Chondrocyte (in vitro differentiated cells): ENCODE results near the gene TSPAN1. TPM values are rescaled to one million over a fixed set of nuclear protein-coding genes. Genes with fewer than 3 reads are reported as not detected.

ENCODE experiments used
- DNase-seq: peaks from one replicate; pipeline ENCODE4 v3.0.0; 2021; ENCODE audit warnings: mixed read lengths, low spot score
- H3K27ac Mint-ChIP-seq: one replicate; pipeline ENCODE4 v1.8.0; 2021; ENCODE audit warnings: mild to moderate bottlenecking, moderate library complexity, mixed read lengths; ENCODE audit not compliant: unreplicated experiment
- H3K27me3 Mint-ChIP-seq: 2 replicates; pipeline ENCODE4 v1.8.0; 2021; ENCODE audit warnings: low read depth, mixed read lengths
- H3K36me3 Mint-ChIP-seq: 2 replicates; pipeline ENCODE4 v1.8.0; 2021; ENCODE audit warnings: low read depth, mixed read lengths
- H3K4me1 Mint-ChIP-seq: 2 replicates; pipeline ENCODE4 v1.8.0; 2021; ENCODE audit warnings: low read depth, mild to moderate bottlenecking, mixed read lengths
- H3K4me3 Mint-ChIP-seq: one replicate; pipeline ENCODE4 v1.8.0; 2021; ENCODE audit warnings: mild to moderate bottlenecking, moderate library complexity, mixed read lengths; ENCODE audit not compliant: unreplicated experiment
- H3K9me3 Mint-ChIP-seq: 2 replicates; pipeline ENCODE4 v1.8.0; 2021; ENCODE audit warnings: low read depth, mixed read lengths
- total RNA-seq: library from RNA; stranded (reverse); gene quantifications from 3 replicates; pipeline ENCODE4 v1.2.1, GENCODE V29; 2021
- TF ChIP-seq, protein P1 (sequence below): fragments of 200-600 bp; sonication (generic); IDR thresholded peaks from 2 replicates; pipeline ENCODE4 v1.5.0; 2021; ENCODE audit warnings: antibody characterized with exemption, mild to moderate bottlenecking, moderate library complexity

Gene TSPAN1
- total RNA-seq, 1 donor from 2014 or later = 1.6 TPM

DNA sequence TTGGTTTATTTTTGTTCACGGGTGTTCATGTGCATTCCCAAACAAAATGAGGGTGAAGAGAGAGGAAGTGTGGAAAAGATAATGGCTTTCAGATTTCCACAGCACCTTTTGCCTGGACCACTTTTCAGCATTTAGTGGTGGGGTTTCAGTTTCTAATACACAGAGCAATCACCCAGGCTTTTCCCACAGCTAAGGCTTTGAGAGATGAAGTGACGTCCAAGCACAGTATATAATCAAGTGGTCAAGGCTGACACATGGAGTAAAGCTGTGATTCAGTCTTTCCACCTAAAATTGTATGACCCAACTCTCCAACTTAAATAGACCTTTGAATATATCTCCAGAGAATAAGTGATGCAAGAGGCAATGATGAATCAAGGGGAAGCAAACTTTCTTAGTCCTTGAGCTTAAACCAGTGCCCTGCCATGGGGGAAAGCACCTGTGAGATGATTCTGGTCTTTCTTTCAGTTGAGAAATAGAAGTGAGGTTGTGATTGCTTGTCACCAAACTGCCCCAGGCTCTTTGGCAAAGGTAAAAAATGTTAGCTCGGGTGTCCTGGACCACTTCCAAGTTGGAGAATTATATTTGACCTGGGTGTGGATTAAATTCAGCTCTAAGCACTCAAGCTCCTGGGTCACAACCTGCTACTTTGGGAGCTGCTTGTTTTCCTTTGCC is 40.1 kb upstream of the TSPAN1 start:
- H3K36me3 Mint-ChIP-seq = no peaks in the 10 kb centered on the region
- DNase-seq = no peak
- H3K27ac Mint-ChIP-seq = peak overlapping the region; percentile 100
- peaks cover 63% of the 10 kb centered on the region for H3K4me1 Mint-ChIP-seq
- H3K9me3 Mint-ChIP-seq = no peaks in the 10 kb centered on the region
- TF ChIP-seq, protein P1, sequence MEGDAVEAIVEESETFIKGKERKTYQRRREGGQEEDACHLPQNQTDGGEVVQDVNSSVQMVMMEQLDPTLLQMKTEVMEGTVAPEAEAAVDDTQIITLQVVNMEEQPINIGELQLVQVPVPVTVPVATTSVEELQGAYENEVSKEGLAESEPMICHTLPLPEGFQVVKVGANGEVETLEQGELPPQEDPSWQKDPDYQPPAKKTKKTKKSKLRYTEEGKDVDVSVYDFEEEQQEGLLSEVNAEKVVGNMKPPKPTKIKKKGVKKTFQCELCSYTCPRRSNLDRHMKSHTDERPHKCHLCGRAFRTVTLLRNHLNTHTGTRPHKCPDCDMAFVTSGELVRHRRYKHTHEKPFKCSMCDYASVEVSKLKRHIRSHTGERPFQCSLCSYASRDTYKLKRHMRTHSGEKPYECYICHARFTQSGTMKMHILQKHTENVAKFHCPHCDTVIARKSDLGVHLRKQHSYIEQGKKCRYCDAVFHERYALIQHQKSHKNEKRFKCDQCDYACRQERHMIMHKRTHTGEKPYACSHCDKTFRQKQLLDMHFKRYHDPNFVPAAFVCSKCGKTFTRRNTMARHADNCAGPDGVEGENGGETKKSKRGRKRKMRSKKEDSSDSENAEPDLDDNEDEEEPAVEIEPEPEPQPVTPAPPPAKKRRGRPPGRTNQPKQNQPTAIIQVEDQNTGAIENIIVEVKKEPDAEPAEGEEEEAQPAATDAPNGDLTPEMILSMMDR = no peak
- H3K4me3 Mint-ChIP-seq = no peak overlapping the region
- no peaks in the 10 kb centered on the region for H3K27me3 Mint-ChIP-seq

DNA sequence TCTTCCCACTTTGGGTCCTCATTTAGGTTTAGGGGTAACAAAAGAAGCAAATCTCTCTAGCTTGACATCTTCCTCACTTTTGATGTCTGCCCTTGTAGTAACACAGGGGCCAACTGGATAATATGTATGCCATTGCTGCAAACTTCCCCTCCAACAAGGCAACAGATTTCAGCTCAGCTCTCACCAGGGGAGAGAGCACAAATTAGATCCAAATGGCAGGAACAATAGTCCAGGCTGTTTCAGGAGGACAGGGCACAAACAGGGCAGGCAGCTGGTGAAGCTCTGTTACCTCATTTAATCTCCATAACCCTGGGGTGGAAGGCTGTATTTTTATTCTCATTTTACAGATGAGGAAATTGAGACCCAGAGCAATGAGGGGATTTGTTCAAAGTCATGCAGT is 38.2 kb upstream of the TSPAN1 start:
- no peak overlapping the region for H3K4me3 Mint-ChIP-seq
- TF ChIP-seq, protein P1 = no peak
- H3K4me1 Mint-ChIP-seq = peaks cover 57% of the 10 kb centered on the region
- H3K9me3 Mint-ChIP-seq = no peaks in the 10 kb centered on the region
- peak overlapping the region; percentile 8 for H3K27ac Mint-ChIP-seq
- H3K36me3 Mint-ChIP-seq = no peaks in the 10 kb centered on the region
- H3K27me3 Mint-ChIP-seq = no peaks in the 10 kb centered on the region
- DNase-seq = no peak

DNA sequence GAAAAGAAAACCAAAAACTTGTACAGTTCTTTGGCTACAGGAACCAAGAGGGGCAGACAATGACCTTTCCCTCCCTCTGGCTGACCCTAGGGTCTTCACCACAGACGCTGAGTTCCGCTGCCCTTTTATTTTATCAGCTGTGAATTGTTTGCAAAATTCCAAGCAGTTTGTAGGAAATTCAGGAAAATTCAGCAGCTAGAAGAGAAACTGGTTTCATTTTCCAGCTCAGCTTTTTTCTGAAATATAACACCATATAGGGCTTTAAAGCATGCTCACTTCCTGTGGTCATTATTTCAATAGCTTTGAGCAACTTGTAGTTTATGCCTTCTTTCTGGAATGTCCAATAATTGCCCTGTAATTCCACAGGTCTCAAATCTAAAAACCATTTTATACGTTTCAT is 37.0 kb upstream of the TSPAN1 start:
- Mint-ChIP-seq H3K4me3 (peak overlapping the region; percentile 68), H3K27ac (peak overlapping the region; percentile 95), H3K9me3 (no peaks in the 10 kb centered on the region), H3K4me1 (peaks cover 57% of the 10 kb centered on the region), H3K27me3 (no peaks in the 10 kb centered on the region), H3K36me3 (no peaks in the 10 kb centered on the region)
- no peak for DNase-seq
- TF ChIP-seq, protein P1 = no peak

DNA sequence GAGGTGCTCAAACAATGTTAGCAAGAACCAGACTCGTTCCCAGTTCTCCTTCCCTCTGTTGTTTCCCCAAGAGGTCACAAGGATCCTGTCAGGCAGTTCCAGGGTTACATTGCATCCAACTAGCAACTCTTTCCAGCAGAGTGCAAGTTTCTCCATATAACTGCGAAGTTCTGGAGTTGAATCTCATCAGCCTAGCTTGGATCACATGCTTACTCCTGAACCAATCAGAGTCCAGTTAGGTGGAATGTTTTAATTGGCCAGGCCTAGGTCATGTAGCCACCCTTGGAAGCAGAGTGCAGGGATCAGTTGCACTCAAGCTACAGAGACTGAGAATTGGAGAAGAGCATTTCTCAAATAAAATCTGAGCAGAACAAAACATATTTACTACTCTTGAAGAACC is 26.6 kb upstream of the TSPAN1 start:
- Mint-ChIP-seq H3K4me1 (peaks cover 20% of the 10 kb centered on the region), H3K36me3 (no peaks in the 10 kb centered on the region), H3K9me3 (no peaks in the 10 kb centered on the region), H3K4me3 (no peak overlapping the region), H3K27ac (no peak overlapping the region), H3K27me3 (no peaks in the 10 kb centered on the region)
- TF ChIP-seq, protein P1 = no peak
- no peak for DNase-seq

DNA sequence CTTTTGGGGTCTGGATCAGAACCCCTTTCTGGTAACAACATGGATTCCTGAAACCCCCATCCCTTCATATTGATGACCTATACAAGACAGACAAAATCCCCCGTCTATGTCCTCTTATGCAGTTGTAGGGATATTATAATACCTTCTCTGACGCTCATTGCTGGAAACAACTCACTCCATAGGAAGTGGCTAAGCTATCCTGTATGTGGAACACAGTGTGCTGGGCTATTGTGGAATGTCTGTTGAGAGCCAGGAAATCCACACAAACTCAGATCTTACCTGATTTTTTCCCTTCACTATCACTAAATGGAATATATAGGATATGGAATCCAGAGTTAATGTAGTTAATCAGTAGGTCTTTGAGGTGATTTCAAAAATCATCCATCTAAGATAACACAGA is 24.8 kb upstream of the TSPAN1 start:
- no peaks in the 10 kb centered on the region for H3K36me3 Mint-ChIP-seq
- H3K9me3 Mint-ChIP-seq = no peaks in the 10 kb centered on the region
- no peak overlapping the region for H3K4me3 Mint-ChIP-seq
- no peak overlapping the region for H3K27ac Mint-ChIP-seq
- DNase-seq = no peak
- no peaks in the 10 kb centered on the region for H3K27me3 Mint-ChIP-seq
- peaks cover 20% of the 10 kb centered on the region for H3K4me1 Mint-ChIP-seq
- TF ChIP-seq, protein P1 = no peak
